ENCODE data around the gene PLEKHB2. TPM values are rescaled to one million over a fixed set of nuclear protein-coding genes. Genes with fewer than 3 reads are reported as not detected.
"Not testable (repeated sequence)": the region's sequence is repeated elsewhere in the genome, so short reads cannot be mapped to it uniquely, and the experiment has no call there.

The PLEKHB2 gene
- total and polyA plus RNA-seq, 2 donors (not counting 1 experiment from before 2014, with no cell fraction given) = 16.3 to 39.5 TPM

DNA sequence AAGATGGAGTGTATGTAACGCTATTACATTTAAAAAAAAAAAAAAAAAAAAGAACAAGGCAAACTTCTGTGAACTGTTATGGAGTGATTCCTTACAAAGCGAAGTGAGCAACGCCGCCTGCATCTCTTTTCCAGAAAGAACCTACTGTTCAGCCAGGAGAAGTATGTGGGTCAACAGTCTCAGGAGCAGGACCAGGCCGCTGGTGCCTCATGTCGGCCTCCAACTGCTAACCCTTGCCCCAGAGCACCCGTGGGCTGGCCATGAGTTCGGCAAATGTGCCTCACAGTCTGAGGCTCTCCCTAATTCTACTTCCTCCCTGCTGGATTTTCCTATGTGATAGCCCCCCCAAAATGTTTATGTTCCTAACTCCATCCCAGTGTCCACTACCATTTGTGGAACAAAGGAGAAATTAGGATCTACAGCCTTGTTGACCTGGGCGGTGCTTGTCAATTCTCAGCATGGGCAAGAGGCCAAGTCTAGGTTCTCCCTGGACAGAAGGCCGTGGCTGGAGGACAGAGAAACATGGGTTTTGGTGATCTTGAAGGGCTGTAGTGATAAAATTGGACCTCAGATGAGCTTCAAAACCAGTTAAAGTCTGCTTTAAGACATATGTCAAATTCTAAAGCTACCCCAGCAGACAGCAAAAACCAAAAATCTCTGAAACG is 27.8 kb upstream of the PLEKHB2 start:
- H3K4me2 ChIP-seq (replicated peaks; ENCODE audit: low read depth, low read length, poor library complexity, severe bottlenecking) = no peak overlapping the region
- POLR2A ChIA-PET = no interaction called here
- WGBS (ENCODE audit: insufficient coverage) = 98% methylated on average over 8 of the region's 11 CpGs
- no peak overlapping the region for H3K27ac ChIP-seq (ENCODE audit: low read length in 2 of 2)
- no peak overlapping the region for H3K4me3 ChIP-seq (ENCODE audit: control extremely low read depth in 1 of 5, extremely low read depth in 1 of 5, insufficient read depth in 1 of 5, low read depth in 2 of 5, low read length in 4 of 5)
- no peak overlapping the region for H3K4me3 Mint-ChIP-seq
- intact Hi-C loops (cut with micrococcal nuclease) = no loop called here
- CTCF ChIA-PET = no interaction called here
- H3K36me3 ChIP-seq (replicated peaks in 1 of 2; ENCODE audit: control extremely low read depth in 1 of 2, control insufficient read depth in 1 of 2, extremely low read depth in 1 of 2, insufficient read depth in 2 of 2, low read length in 1 of 2) = peaks cover 3 to 74% of the 10 kb centered on the region in 2 experiments
- DNase-seq (no peak), ATAC-seq (ENCODE audit: low read depth) (no peak)
- H3K9me3 Mint-ChIP-seq (ENCODE audit: insufficient read depth) = no peaks in the 10 kb centered on the region
- no peak for TF ChIP-seq EZH2 (IDR thresholded peaks at IDR 0.05; ENCODE audit: borderline replicate concordance, insufficient read depth, low read depth, low read length, poor library complexity, severe bottlenecking)
- TF ChIP-seq, protein P1, sequence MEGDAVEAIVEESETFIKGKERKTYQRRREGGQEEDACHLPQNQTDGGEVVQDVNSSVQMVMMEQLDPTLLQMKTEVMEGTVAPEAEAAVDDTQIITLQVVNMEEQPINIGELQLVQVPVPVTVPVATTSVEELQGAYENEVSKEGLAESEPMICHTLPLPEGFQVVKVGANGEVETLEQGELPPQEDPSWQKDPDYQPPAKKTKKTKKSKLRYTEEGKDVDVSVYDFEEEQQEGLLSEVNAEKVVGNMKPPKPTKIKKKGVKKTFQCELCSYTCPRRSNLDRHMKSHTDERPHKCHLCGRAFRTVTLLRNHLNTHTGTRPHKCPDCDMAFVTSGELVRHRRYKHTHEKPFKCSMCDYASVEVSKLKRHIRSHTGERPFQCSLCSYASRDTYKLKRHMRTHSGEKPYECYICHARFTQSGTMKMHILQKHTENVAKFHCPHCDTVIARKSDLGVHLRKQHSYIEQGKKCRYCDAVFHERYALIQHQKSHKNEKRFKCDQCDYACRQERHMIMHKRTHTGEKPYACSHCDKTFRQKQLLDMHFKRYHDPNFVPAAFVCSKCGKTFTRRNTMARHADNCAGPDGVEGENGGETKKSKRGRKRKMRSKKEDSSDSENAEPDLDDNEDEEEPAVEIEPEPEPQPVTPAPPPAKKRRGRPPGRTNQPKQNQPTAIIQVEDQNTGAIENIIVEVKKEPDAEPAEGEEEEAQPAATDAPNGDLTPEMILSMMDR (IDR thresholded peaks at IDR 0.05) = no peak
- H3K27me3 Mint-ChIP-seq = no peaks in the 10 kb centered on the region
- H3K9ac ChIP-seq (ENCODE audit: low read length) = no peak overlapping the region
- peaks cover 8% of the 10 kb centered on the region for H3K4me1 Mint-ChIP-seq
- H3K4me1 ChIP-seq (ENCODE audit: control insufficient read depth in 2 of 2, insufficient read depth in 2 of 2, low read length in 2 of 2) = no peaks in the 10 kb centered on the region
- peaks cover 96% of the 10 kb centered on the region for H3K79me2 ChIP-seq (ENCODE audit: control insufficient read depth, insufficient read depth, low read length)
- no peaks in the 10 kb centered on the region for H3K27me3 ChIP-seq (replicated peaks in 1 of 4; ENCODE audit: control extremely low read depth in 1 of 4, control insufficient read depth in 3 of 4, insufficient read depth in 4 of 4, low read length in 3 of 4)
- no peak overlapping the region for H2AFZ ChIP-seq (ENCODE audit: insufficient read depth, low read depth, low read length, poor library complexity, severe bottlenecking)
- no peak overlapping the region for H3K27ac Mint-ChIP-seq
- no peaks in the 10 kb centered on the region for H3K9me3 ChIP-seq (ENCODE audit: control extremely low read depth in 1 of 3, control insufficient read depth in 2 of 3, insufficient read depth in 1 of 3, low read length in 2 of 3)
- peaks cover 97% of the 10 kb centered on the region for H4K20me1 ChIP-seq (ENCODE audit: control insufficient read depth, insufficient read depth, low read length, poor library complexity, severe bottlenecking)

DNA sequence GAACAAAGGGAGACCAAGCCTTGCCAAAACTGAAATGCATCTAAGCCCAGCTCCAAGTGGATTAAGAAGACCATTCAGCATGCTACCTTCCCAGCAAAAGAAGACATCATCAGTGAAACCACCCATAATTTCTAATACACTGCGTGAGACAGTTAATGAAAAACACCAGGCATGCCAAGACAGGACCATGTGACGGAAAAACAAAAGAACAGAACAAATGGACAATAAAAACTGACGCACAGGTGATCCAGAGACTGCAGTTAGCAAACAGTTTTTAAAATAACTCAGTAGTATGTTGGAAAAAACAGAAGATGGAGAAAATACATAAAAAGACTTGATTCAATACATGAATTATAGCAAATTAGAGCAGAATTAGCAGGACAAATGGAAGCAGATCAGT is 27.2 kb upstream of the PLEKHB2 start:
- H3K9me3 Mint-ChIP-seq (ENCODE audit: insufficient read depth) = no peaks in the 10 kb centered on the region
- peaks cover 97% of the 10 kb centered on the region for H4K20me1 ChIP-seq (ENCODE audit: control insufficient read depth, insufficient read depth, low read length, poor library complexity, severe bottlenecking)
- H3K36me3 ChIP-seq (replicated peaks in 1 of 2; ENCODE audit: control extremely low read depth in 1 of 2, control insufficient read depth in 1 of 2, extremely low read depth in 1 of 2, insufficient read depth in 2 of 2, low read length in 1 of 2) = peaks cover 3 to 78% of the 10 kb centered on the region in 2 experiments
- no CpG with 5 or more reads among the region's 3 CpGs for WGBS (ENCODE audit: insufficient coverage)
- H3K79me2 ChIP-seq (ENCODE audit: control insufficient read depth, insufficient read depth, low read length) = peaks cover 97% of the 10 kb centered on the region
- no peak overlapping the region for H3K9ac ChIP-seq (ENCODE audit: low read length)
- H3K27me3 ChIP-seq (replicated peaks in 1 of 4; ENCODE audit: control extremely low read depth in 1 of 4, control insufficient read depth in 3 of 4, insufficient read depth in 4 of 4, low read length in 3 of 4) = no peaks in the 10 kb centered on the region
- ATAC-seq (ENCODE audit: low read depth) (no peak), DNase-seq (no peak)
- POLR2A ChIA-PET = no interaction called here
- intact Hi-C loops (cut with micrococcal nuclease) = no loop called here
- no peak overlapping the region for H3K4me3 Mint-ChIP-seq
- TF ChIP-seq, protein P1 (IDR thresholded peaks at IDR 0.05) = no peak
- no peak overlapping the region for H3K4me2 ChIP-seq (replicated peaks; ENCODE audit: low read depth, low read length, poor library complexity, severe bottlenecking)
- no peak overlapping the region for H2AFZ ChIP-seq (ENCODE audit: insufficient read depth, low read depth, low read length, poor library complexity, severe bottlenecking)
- no peaks in the 10 kb centered on the region for H3K4me1 ChIP-seq (ENCODE audit: control insufficient read depth in 2 of 2, insufficient read depth in 2 of 2, low read length in 2 of 2)
- CTCF ChIA-PET = no interaction called here
- no peak overlapping the region for H3K27ac ChIP-seq (ENCODE audit: low read length in 2 of 2)
- H3K27me3 Mint-ChIP-seq = no peaks in the 10 kb centered on the region
- H3K27ac Mint-ChIP-seq = no peak overlapping the region
- no peak overlapping the region for H3K4me3 ChIP-seq (ENCODE audit: control extremely low read depth in 1 of 5, extremely low read depth in 1 of 5, insufficient read depth in 1 of 5, low read depth in 2 of 5, low read length in 4 of 5)
- H3K4me1 Mint-ChIP-seq = peaks cover 8% of the 10 kb centered on the region
- H3K9me3 ChIP-seq (ENCODE audit: control extremely low read depth in 1 of 3, control insufficient read depth in 2 of 3, insufficient read depth in 1 of 3, low read length in 2 of 3) = peaks cover 0 to under 1% (median 0%) of the 10 kb centered on the region in 3 donors

DNA sequence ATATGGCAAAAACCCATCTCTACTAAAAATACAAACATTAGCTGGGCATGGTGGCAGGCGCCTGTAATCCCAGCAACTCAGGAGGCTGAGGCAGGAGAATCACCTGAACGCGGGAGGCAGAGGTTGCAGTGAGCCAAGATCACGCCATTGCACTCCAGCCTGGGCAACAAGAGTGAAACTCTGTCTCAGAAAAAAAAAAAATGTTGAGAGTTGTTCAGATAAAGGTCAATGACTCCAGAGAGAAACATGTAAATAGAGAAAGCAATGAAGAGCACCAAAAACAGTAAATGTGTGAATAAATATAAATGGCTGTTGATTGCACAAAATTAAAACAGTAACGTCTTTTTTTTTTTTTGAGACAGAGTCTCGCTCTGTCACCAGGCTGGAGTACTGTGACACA is 25.2 kb upstream of the PLEKHB2 start:
- DNase-seq; H3K9me3 ChIP-seq (ENCODE audit: control extremely low read depth in 1 of 3, control insufficient read depth in 2 of 3, insufficient read depth in 1 of 3, low read length in 2 of 3); intact Hi-C loops (cut with micrococcal nuclease); H3K4me3 Mint-ChIP-seq; H3K27ac Mint-ChIP-seq; H3K9me3 Mint-ChIP-seq (ENCODE audit: insufficient read depth); H3K9ac ChIP-seq (ENCODE audit: low read length); H3K4me3 ChIP-seq (ENCODE audit: control extremely low read depth in 1 of 5, extremely low read depth in 1 of 5, insufficient read depth in 1 of 5, low read depth in 2 of 5, low read length in 4 of 5); H3K27me3 Mint-ChIP-seq; H3K4me2 ChIP-seq (replicated peaks; ENCODE audit: low read depth, low read length, poor library complexity, severe bottlenecking); H2AFZ ChIP-seq (ENCODE audit: insufficient read depth, low read depth, low read length, poor library complexity, severe bottlenecking); CTCF ChIA-PET; H3K27me3 ChIP-seq (replicated peaks in 1 of 4; ENCODE audit: control extremely low read depth in 1 of 4, control insufficient read depth in 3 of 4, insufficient read depth in 4 of 4, low read length in 3 of 4); H3K4me1 ChIP-seq (ENCODE audit: control insufficient read depth in 2 of 2, insufficient read depth in 2 of 2, low read length in 2 of 2); POLR2A ChIA-PET; H3K27ac ChIP-seq (ENCODE audit: low read length in 2 of 2); ATAC-seq (ENCODE audit: low read depth): not testable (repeated sequence)
- peaks cover 97% of the 10 kb centered on the region for H3K79me2 ChIP-seq (ENCODE audit: control insufficient read depth, insufficient read depth, low read length)
- H4K20me1 ChIP-seq (ENCODE audit: control insufficient read depth, insufficient read depth, low read length, poor library complexity, severe bottlenecking) = peaks cover 93% of the 10 kb centered on the region
- 98% methylated on average over 6 of the region's 6 CpGs for WGBS (ENCODE audit: insufficient coverage)
- H3K36me3 ChIP-seq (replicated peaks in 1 of 2; ENCODE audit: control extremely low read depth in 1 of 2, control insufficient read depth in 1 of 2, extremely low read depth in 1 of 2, insufficient read depth in 2 of 2, low read length in 1 of 2) = peaks cover 1 to 70% of the 10 kb centered on the region in 2 experiments
- peaks cover 11% of the 10 kb centered on the region for H3K4me1 Mint-ChIP-seq

Measured in B cell (primary cell).